Frontal cortex (tissue), 4 donors: Measurements from ENCODE around the gene PRAMEF27. TPM values are rescaled to one million over a fixed set of nuclear protein-coding genes. Genes with fewer than 3 reads are reported as not detected.
"Not testable (repeated sequence)": the region's sequence is repeated elsewhere in the genome, so short reads cannot be mapped to it uniquely, and the experiment has no call there.

ENCODE experiments used
- DNase-seq, 2 donors: peaks; one replicate each; pipeline ENCODE4 v3.0.0; 2012; ENCODE audit warnings: low spot score in 2 of 2
- FAIRE-seq: peaks from 2 replicates; lab custom pipeline; 2012; peaks lifted over from hg19 to GRCh38; lab: Jason Lieb, UNC
- total RNA-seq: library from RNA; depleted of rRNA; stranded (reverse); fragments of >200 nt; gene quantifications from one replicate; pipeline ENCODE4 v1.2.3, GENCODE V29; 2014
- donor health status: control.
- donor health status: control.
- donor health status: control.

PRAMEF27 gene
- not detected for total RNA-seq

DNA sequence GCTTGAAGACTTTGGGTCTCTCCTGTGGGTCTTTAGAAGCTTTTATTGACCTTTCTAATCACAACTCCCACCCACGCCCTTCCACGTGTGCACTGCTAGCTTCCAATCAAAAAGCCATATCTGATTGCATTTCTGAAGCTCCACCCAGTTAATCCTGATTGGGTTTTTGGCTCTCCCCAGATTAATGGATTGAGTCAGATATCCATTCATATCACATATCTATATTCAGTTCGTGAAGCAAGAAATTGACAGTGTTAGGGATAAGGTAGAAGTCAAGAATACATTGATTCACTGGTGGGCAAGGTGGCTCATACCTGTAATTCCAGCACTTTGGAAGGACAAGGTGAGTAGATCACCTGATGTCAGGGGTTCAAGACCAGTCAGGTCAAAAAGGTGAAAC is at the start of gene PRAMEF27:
PRAMEF27 (minus strand) TSS at position 101 of the 400 bp plus-strand sequence. CDS start 2,916 bp downstream, outside the sequence.
- not testable (repeated sequence) for DNase-seq, FAIRE-seq

DNA sequence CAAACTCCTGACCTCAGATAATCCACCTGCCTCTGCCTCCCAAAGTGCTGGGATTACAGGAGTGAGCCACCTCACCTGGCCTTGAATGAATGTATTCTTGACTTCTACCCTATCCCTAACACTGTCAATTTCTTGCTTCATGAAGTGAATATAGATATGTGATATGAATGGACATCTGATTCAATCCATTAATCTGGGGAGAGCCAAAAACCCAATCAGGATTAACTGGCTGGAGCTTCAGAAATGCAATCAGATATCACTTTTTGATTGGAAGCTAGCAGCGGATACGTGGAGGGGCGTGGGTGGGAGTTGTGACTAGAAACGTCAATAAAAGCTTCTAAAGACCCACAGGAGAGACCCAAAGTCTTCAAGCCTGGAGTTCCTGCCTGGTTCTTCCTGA is 14.1 kb upstream of the PRAMEF27 start, which contains the start of gene PRAMEF25:
PRAMEF25 (plus strand) TSS at position 301 of the 400 bp plus-strand sequence. CDS start 2,920 bp downstream, outside the sequence.
- not testable (repeated sequence) for DNase-seq, FAIRE-seq

DNA sequence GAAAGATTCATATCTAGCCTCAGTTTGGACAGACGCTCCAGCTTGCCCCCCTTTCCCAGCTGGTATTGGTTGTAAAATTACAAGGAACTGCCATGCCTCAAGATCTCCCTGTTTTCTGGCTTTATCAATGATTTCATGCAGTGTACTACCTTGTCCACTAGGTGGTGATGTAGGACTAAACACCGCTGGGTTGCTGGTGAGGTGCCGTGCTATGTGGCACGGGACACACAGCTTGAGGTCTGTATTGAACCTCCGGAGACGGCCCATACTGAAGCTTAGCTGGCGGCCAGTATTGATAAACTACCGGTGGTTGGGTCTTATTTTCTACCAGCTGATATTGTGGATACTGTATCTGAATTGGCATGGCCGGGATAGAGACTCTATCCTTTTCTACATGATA is 36.5 kb downstream of the PRAMEF27 start:
- not testable (repeated sequence) for FAIRE-seq, DNase-seq

DNA sequence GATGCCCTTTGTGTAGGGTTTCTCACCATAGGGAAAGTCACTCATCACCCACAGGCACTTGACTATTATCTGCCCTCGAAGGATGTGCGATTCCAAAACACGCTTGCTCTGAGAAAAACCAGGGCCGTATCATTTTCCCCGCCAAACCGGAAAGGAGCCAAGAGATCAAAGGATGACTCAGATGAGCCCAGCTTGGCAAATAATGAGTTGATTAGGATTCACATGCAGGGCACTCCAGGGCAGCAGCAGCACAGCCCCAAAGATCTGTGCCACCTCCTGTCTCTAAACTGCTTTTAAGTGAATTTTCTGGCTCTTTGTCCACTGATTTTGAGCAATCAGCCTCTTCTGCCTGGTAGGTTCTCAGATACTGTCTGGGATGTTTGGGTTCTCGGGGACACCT is 44.4 kb downstream of the PRAMEF27 start:
- FAIRE-seq, DNase-seq: not testable (repeated sequence)

DNA sequence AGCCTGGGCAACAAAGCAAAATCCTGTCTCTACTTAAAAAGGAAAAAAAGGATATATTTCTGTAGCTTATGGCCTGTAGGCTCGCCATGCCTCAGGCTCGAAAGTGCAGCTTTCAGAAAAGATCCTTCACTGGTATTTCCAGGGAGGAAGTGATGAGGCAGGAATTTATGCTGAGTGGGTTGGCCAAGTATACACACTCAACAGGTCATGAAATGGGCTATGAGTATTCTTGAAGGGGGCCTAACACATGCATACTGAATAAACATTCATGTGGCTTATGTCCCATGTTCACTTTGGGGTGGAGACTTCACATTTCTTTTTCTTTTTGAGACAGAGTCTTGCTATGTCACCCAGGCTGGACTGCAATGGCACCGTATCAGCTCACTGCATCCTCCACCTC is 47.0 kb downstream of the PRAMEF27 start:
- not testable (repeated sequence) for FAIRE-seq, DNase-seq

DNA sequence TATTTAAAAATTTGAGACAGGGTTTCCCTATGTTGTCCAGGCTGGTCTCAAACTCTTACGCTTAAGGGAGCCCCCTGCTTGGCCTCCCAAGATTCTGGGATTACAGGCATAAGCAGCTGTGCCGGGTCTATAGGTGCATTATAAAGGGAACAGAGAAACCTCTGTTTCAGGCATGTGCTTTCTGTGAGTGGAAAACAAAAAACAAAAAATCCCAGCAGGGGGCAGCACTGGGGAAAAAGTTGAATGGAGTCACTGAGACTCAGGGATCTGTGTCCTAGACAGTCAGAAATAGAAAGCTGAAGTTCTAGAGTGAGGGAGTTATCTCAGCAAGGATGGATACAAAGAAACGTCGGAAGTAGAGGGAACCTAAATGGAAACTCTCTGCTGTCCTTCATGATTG is 50.6 kb downstream of the PRAMEF27 start:
- not testable (repeated sequence) for FAIRE-seq, DNase-seq

Other genes starting within 250 kb of the PRAMEF27 start
- gene PRAMEF11, start 225.2 kb downstream of the PRAMEF27 start, total RNA-seq, result not detected
- gene HNRNPCL1, start 207.9 kb downstream of the PRAMEF27 start, total RNA-seq, result not detected
- not detected for gene PRAMEF2, start 199.5 kb downstream of the PRAMEF27 start, total RNA-seq
- not detected for gene PRAMEF4, start 170.4 kb downstream of the PRAMEF27 start, total RNA-seq
- gene PRAMEF10, start 158.3 kb downstream of the PRAMEF27 start, total RNA-seq, result not detected
- gene PRAMEF7, start 140.0 kb downstream of the PRAMEF27 start, total RNA-seq, result not detected
- gene PRAMEF6, start 109.0 kb downstream of the PRAMEF27 start, total RNA-seq, result not detected
- gene HNRNPCL3, start 4.2 kb upstream of the PRAMEF27 start, total RNA-seq, result not detected
- not detected for gene PRAMEF25, start 14.2 kb upstream of the PRAMEF27 start, total RNA-seq
- not detected for gene HNRNPCL2, start 60.3 kb upstream of the PRAMEF27 start, total RNA-seq
- not detected for gene PRAMEF26, start 99.4 kb upstream of the PRAMEF27 start, total RNA-seq
- not detected for gene HNRNPCL4, start 109.1 kb upstream of the PRAMEF27 start, total RNA-seq
- gene PRAMEF9, start 115.3 kb upstream of the PRAMEF27 start, total RNA-seq, result not detected
- gene PRAMEF13, start 144.8 kb upstream of the PRAMEF27 start, total RNA-seq, result not detected
- not detected for gene PRAMEF18, start 169.6 kb upstream of the PRAMEF27 start, total RNA-seq
- not detected for gene PRAMEF5, start 197.6 kb upstream of the PRAMEF27 start, total RNA-seq
- not detected for gene PRAMEF8, start 228.6 kb upstream of the PRAMEF27 start, total RNA-seq
- not detected for gene PRAMEF33, start 247.0 kb upstream of the PRAMEF27 start, total RNA-seq